Mesenteric fat pad (tissue), 1 donor: Measurements from ENCODE around the gene SLC9A5. TPM values are rescaled to one million over a fixed set of nuclear protein-coding genes. Genes with fewer than 3 reads are reported as not detected.

Source experiments
- DNase-seq: peaks from one replicate; pipeline ENCODE4 v3.0.0-alpha.2; 2020; ENCODE audit warnings: low spot score
- total RNA-seq: library from RNA; stranded (reverse); fragmentation: NEBNext Ultra II Directional; extraction: Animal tissue kit (Norgen Biotek cat#: 25700); gene quantifications from one replicate; pipeline ENCODE4 v1.2.1, GENCODE V29; 2021
- donor health status: DM: yes; HTN: yes; CAD: no.

SLC9A5 gene
- total RNA-seq, 1 donor from 2014 or later, result 0.55 TPM

DNA sequence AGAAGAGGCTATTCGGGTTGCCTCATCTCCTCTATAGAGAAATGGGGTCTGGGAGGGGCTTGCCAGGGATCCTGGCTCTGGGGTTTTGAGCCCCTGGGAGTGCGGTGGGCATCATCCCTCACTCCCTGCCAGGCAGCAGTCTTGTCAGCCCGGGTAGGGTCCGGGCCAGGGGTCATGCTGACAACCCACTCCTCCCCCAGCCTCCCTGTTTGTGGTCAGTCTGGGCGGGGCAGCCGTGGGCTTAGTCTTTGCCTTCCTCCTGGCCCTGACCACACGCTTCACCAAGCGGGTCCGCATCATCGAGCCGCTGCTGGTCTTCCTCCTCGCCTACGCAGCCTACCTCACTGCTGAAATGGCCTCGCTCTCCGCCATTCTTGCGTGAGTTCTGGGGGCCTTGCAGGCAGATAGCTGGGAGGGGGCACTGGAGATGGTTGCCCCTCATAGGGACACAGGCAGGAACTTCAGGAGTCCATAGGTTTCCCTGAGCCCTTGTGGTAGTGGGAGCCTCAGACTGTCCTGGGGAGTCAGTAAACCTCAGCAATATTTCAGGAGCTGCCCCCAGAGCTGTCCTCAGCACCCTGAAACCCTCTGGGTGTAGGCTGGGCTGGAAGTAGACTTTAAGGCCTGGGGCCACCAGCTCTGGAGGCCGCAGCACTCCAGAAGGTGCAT is 6.9 kb downstream of the SLC9A5 start:
- no peak for DNase-seq

DNA sequence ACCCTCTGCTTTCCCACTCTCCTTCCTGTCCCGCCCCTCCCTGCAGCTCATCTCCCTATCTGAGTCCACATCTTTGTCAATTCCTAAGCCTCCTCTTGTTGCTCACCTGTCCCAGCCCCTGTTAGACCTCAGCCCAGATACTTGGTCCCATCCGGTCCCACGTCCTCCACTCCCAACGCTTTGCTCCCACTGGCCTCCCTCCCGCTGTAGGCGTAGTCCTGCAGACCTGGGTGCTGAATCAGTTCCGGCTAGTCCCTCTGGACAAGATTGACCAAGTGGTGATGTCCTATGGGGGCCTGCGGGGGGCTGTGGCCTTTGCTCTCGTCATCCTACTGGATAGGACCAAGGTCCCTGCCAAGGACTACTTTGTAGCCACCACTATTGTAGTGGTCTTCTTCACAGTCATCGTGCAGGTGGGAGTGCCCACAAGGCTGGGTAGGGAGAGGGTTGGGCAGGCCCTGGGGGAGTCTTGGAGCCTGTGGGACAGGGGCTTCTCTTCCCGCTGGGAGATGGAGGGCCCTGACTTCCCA is 8.0 kb downstream of the SLC9A5 start:
- no peak for DNase-seq

- DNase-seq, result no peak
Observed at GRCh38 chr16:67257486-67258160, 8.8 kb downstream of the SLC9A5 start.

DNA sequence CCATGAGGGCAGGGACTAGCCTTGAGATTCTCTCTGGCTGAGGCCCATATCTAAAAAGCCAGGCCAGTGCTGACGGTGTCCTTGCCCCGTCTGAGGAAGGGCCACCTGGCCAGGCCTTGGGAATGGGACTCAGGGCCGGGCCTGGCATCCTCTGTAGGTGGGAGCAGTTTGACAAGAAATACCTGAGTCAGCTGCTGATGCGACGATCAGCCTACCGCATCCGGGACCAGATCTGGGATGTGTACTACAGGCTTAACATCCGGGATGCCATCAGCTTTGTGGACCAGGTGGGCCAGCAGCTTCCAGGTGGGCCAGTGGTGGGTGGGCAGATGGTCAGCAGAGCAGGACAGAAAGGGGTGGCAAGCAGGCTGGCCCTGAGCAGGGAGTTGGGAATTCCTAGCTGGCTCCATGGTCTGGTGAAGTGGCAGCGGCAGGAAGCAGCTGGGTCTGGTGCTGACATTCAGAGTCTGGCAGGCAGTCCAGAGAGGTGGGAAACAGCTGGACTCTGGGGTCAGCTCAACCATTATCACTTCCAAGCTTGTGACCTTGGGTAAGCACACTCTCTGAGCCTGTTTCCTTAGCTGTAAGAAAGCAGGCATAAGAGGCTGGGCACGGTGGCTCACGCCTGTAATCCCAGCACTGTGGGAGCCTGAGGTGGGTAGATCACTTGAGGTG is 9.5 kb downstream of the SLC9A5 start:
- no peak for DNase-seq

GRCh38 chr16:67259705-67260104 is 10.9 kb downstream of the SLC9A5 start:
- no peak for DNase-seq

DNA sequence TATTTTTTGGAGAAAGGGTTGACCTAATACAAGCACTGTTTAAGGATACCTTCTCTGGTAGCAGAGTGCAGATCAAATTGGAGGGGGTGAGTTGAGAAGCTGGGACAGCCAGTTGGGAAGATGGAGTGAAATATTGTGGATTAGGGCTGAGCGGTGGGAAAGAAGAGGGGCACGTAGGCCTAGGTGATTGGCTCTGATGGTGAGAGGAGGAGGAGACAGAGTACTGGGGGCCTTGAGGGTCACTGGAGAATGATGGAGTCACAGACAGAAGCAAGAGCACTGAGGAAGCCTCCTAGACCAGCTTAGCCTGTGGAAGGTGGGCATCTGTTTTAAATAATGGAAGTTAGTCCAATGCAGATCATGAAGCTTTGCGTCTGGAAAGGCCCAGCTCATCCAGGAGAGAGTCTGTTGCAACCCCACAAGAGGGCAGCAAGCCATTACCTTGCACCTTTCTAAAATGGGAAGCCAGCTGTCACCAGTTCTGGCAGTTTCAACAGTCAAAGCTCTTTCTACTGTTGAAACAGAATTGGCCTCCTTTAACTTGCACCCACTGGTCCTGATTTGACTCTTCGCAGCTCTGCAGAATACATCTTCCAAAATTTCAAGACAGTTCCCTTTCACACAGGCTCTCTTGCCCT is 11.8 kb downstream of the SLC9A5 start:
- DNase-seq, result no peak

GRCh38 chr16:67263201-67263600 is 14.4 kb downstream of the SLC9A5 start:
- DNase-seq, result no peak

DNA sequence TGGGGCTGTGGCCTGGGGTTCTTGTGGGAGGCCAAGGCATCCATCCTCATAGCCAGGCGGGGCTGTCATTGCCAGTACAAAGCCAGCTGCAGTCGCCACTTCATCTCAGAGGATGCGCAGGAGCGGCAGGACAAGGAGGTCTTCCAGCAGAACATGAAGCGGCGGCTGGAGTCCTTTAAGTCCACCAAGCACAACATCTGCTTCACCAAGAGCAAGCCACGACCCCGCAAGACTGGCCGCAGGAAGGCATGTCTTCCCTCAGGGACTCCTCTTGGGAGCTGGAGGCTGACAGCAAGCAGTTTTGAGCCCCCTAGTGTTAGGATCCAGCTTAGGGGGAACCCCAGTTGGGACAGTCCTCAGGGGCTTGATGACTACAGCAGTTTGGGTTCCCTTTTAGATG is 15.5 kb downstream of the SLC9A5 start:
- DNase-seq, result no peak

DNA sequence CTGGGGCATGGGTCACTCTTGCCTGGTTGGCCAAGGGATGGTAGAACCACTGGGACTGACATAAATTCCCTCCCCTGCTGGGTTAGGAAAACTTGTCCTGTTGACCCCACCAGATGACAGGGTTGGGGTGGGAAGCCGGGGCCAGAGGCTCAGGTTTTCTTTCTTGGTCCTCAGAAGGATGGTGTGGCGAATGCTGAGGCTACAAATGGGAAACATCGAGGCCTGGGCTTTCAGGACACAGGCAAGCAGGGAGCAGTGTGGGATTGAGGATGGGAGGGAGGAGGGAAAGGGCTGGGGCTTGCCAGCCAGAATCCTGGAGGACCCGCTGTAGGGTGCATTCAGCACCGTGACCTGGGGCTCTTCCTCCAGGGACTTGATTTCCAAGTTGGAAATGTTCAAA is 16.1 kb downstream of the SLC9A5 start:
- DNase-seq, result no peak

- DNase-seq, result no peak
Observed at GRCh38 chr16:67265834-67266233, 17.1 kb downstream of the SLC9A5 start.

GRCh38 chr16:67268136-67268579 is 19.4 kb downstream of the SLC9A5 start:
- DNase-seq, result no peak

GRCh38 chr16:67269766-67270165 is 21.0 kb downstream of the SLC9A5 start:
- DNase-seq, result no peak

- no peak for DNase-seq
Observed at GRCh38 chr16:67270931-67271338, 22.2 kb downstream of the SLC9A5 start.

GRCh38 chr16:67271446-67271845 is 22.7 kb downstream of the SLC9A5 start:
- DNase-seq, result no peak

- DNase-seq, result no peak
Observed at GRCh38 chr16:67275321-67275720, 26.5 kb downstream of the SLC9A5 start.

GRCh38 chr16:67277294-67277998 is 28.7 kb downstream of the SLC9A5 start:
- DNase-seq, result no peak

- no peak for DNase-seq
Observed at GRCh38 chr16:67277999-67278772, 29.4 kb downstream of the SLC9A5 start.

GRCh38 chr16:67278773-67279295 is 30.1 kb downstream of the SLC9A5 start:
- DNase-seq, result no peak

GRCh38 chr16:67279296-67280089 is 30.7 kb downstream of the SLC9A5 start, which contains the start of gene PLEKHG4:
TSS of gene PLEKHG4 (plus strand) at chr16:67279532. CDS start at chr16:67280045, 513 bp downstream.
- peak; percentile 93 for DNase-seq
